ENCODE data around the gene IFITM10. TPM values are rescaled to one million over a fixed set of nuclear protein-coding genes. Genes with fewer than 3 reads are reported as not detected.

IFITM10 gene
- total and polyA plus RNA-seq, 10 of the 15 experiments (the other 5 are each of a cell fraction or from before 2014, with no cell fraction given) = 0.04 to 0.27 TPM; not detected in 8

DNA sequence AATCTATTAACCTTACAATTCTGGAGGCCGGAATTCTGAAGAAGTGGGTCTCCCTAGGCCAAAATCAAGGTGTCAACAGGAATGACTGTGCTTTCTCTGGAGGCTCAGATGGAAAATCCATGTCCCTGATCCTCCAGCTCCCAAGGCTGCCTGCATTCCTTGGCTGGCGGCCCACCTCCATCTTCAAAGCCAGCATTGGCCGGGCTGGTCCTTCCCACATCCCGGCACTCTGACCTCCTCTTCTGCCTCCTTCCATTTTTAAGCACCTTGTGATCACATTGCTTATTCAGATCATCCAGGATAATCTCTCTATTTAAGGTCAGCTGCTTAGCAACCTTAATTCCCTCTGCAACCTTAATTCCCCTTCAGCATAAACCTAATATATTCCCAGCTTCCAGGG lies 36.1 kb upstream of the IFITM10 start:
- ChIA-PET RAD21 (ENCODE audit: unreplicated experiment) (interaction anchor here (1.8 kb wide), 1 partner anchor 93 kb away, joined by 4 read pairs; no protein-coding TSS in a partner anchor), SMC1A (ENCODE audit: uncharacterized antibody, unreplicated experiment) (no interaction called here), CTCF (interaction anchor here (0.7 kb wide), 1 partner anchor 363 kb away, joined by 3 read pairs; no protein-coding TSS in a partner anchor), POLR2A (no interaction called here)
- FAIRE-seq = no peak
- intact Hi-C loops (cut with micrococcal nuclease; ENCODE audit: unreplicated experiment) = no loop called here
- Histone ChIP-seq H3K9me3 (replicated peaks; ENCODE audit: control insufficient read depth, insufficient read depth, low read length) (no peaks in the 10 kb centered on the region), H3K36me3 (ENCODE audit: control insufficient read depth in 2 of 2, insufficient read depth in 2 of 2, low read length in 1 of 2) (no peaks in the 10 kb centered on the region), H2AFZ (ENCODE audit: control insufficient read depth, low read depth, low read length) (no peak overlapping the region), H4K20me1 (ENCODE audit: control insufficient read depth, insufficient read depth) (no peaks in the 10 kb centered on the region), H3K9ac (ENCODE audit: control insufficient read depth, insufficient read depth, low read length) (no peak overlapping the region), H3K4me2 (ENCODE audit: control insufficient read depth, insufficient read depth) (no peak overlapping the region), H3K4me1 (ENCODE audit: control insufficient read depth, insufficient read depth, low read length) (no peaks in the 10 kb centered on the region), H3K4me3 (no peak overlapping the region), H3K27ac (ENCODE audit: control insufficient read depth, insufficient read depth) (no peak overlapping the region), H3K79me2 (ENCODE audit: control insufficient read depth, insufficient read depth, low read length) (no peaks in the 10 kb centered on the region), H3K27me3 (replicated peaks in 1 of 2; ENCODE audit: control insufficient read depth in 2 of 2, insufficient read depth in 2 of 2, low read length in 1 of 2) (no peaks in the 10 kb centered on the region; a peak in 2 of 4 replicates)
- 73% methylated on average over 4 of the region's 4 CpGs for WGBS (ENCODE audit: insufficient coverage, insufficient replicate concordance, low lambda C conversion rate, missing lambda C conversion rate)
- no peak for DNase-seq (ENCODE audit: low read depth, low spot score)
- ATAC-seq = no peak
- in situ Hi-C loops (cut with MboI) = no loop called here
- no peak for TF ChIP-seq SMAD5 (IDR thresholded peaks at IDR 0.05; ENCODE audit: low read depth)
- no peak for TF ChIP-seq MYB (IDR thresholded peaks at IDR 0.05; ENCODE audit: borderline replicate concordance, low read depth, low read length)
- TF ChIP-seq ZNF274 (IDR thresholded peaks at IDR 0.05; ENCODE audit: insufficient read depth, insufficient read length) = no peak
- TF ChIP-seq SMARCA5 (IDR thresholded peaks at IDR 0.05) = no peak
- TF ChIP-seq ETV6 (conservative IDR thresholded peaks at IDR 0.05 in 1 of 2, IDR thresholded peaks at IDR 0.05 in 1 of 2; ENCODE audit: borderline replicate concordance in 1 of 2, low read depth in 1 of 2) = no peak
- no peak for TF ChIP-seq ZNF622 (IDR thresholded peaks at IDR 0.05)
- TF ChIP-seq RFX5 (IDR thresholded peaks at IDR 0.05; ENCODE audit: low read depth, low read length) = no peak
- no peak for TF ChIP-seq ESRRA (IDR thresholded peaks at IDR 0.05; ENCODE audit: low read length)
- TF ChIP-seq STAT1 (conservative IDR thresholded peaks at IDR 0.05) = no peak
- no peak for TF ChIP-seq STAT3 (IDR thresholded peaks at IDR 0.05; ENCODE audit: low read depth, low read length)
- TF ChIP-seq CHD1 (IDR thresholded peaks at IDR 0.05; ENCODE audit: low read depth, low read length) = no peak
- no peak for TF ChIP-seq ZBED1 (IDR thresholded peaks at IDR 0.05; ENCODE audit: borderline replicate concordance)
- no peak for TF ChIP-seq SPI1 (IDR thresholded peaks at IDR 0.05; ENCODE audit: borderline replicate concordance, insufficient read depth, low read depth, low read length)
- no peak for TF ChIP-seq YBX1 (IDR thresholded peaks at IDR 0.05)
- TF ChIP-seq, protein P1, sequence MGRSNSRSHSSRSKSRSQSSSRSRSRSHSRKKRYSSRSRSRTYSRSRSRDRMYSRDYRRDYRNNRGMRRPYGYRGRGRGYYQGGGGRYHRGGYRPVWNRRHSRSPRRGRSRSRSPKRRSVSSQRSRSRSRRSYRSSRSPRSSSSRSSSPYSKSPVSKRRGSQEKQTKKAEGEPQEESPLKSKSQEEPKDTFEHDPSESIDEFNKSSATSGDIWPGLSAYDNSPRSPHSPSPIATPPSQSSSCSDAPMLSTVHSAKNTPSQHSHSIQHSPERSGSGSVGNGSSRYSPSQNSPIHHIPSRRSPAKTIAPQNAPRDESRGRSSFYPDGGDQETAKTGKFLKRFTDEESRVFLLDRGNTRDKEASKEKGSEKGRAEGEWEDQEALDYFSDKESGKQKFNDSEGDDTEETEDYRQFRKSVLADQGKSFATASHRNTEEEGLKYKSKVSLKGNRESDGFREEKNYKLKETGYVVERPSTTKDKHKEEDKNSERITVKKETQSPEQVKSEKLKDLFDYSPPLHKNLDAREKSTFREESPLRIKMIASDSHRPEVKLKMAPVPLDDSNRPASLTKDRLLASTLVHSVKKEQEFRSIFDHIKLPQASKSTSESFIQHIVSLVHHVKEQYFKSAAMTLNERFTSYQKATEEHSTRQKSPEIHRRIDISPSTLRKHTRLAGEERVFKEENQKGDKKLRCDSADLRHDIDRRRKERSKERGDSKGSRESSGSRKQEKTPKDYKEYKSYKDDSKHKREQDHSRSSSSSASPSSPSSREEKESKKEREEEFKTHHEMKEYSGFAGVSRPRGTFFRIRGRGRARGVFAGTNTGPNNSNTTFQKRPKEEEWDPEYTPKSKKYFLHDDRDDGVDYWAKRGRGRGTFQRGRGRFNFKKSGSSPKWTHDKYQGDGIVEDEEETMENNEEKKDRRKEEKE (IDR thresholded peaks at IDR 0.05) = no peak
- TF ChIP-seq, protein P2, sequence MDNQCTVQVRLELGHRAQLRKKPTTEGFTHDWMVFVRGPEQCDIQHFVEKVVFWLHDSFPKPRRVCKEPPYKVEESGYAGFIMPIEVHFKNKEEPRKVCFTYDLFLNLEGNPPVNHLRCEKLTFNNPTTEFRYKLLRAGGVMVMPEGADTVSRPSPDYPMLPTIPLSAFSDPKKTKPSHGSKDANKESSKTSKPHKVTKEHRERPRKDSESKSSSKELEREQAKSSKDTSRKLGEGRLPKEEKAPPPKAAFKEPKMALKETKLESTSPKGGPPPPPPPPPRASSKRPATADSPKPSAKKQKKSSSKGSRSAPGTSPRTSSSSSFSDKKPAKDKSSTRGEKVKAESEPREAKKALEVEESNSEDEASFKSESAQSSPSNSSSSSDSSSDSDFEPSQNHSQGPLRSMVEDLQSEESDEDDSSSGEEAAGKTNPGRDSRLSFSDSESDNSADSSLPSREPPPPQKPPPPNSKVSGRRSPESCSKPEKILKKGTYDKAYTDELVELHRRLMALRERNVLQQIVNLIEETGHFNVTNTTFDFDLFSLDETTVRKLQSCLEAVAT (IDR thresholded peaks at IDR 0.05) = no peak
- no peak for TF ChIP-seq ZNF207 (IDR thresholded peaks at IDR 0.05; ENCODE audit: borderline replicate concordance)
- BruUV-seq (replicated peaks) = no TSS peak

Measured in GM12878 (cell line).